Brain microvascular endothelial cell (primary cell): ENCODE results near the gene CNTRL.

Experiments used
- DNase-seq: peaks from one replicate; pipeline ENCODE4 v3.0.0-alpha.2; 2020
- H3K27ac ChIP-seq: fragments of 250-450 bp; sonication (Bioruptor Pico); 2 replicates; pipeline ENCODE4 v1.5.1; 2020; ENCODE audit warnings: mild to moderate bottlenecking, moderate library complexity
- H3K27me3 ChIP-seq: fragments of 250-450 bp; sonication (Bioruptor Pico); replicated peaks from 2 replicates; pipeline ENCODE4 v1.5.1; 2020; ENCODE audit warnings: mild to moderate bottlenecking
- H3K36me3 ChIP-seq: fragments of 250-450 bp; sonication (Bioruptor Pico); replicated peaks from 2 replicates; pipeline ENCODE4 v1.5.1; 2020; ENCODE audit warnings: mild to moderate bottlenecking
- H3K4me3 ChIP-seq: 2 replicates; pipeline ENCODE4 v1.5.1; 2011; ENCODE audit warnings: low read depth, mild to moderate bottlenecking, control low read depth, low read length, moderate library complexity
- CTCF ChIP-seq: IDR thresholded peaks from 2 replicates; pipeline ENCODE4 v1.5.1; 2011; ENCODE audit warnings: low read depth, mild to moderate bottlenecking, moderate library complexity, low read length, control low read depth, inconsistent platforms; ENCODE audit errors: missing control alignments
- in situ Hi-C: cut with HindIII; loops from 2 replicates; pipeline ENCODE4 v1.10.0; 2017; ENCODE audit warnings: low sequenced_read_pairs, low pct_ligation_motif_present

CNTRL gene

GRCh38 chr9:121185178-121185745 is 110.5 kb downstream of the CNTRL start:
- Histone ChIP-seq H3K36me3 (peaks cover 13% of the 10 kb centered on the region), H3K27ac (no peak overlapping the region)
- in situ Hi-C loops = no loop called here

GRCh38 chr9:121185774-121186403 is 111.1 kb downstream of the CNTRL start:
- Histone ChIP-seq H3K4me3 (no peak overlapping the region), H3K27me3 (no peaks in the 10 kb centered on the region), H3K27ac (no peak overlapping the region), H3K36me3 (peaks cover 11% of the 10 kb centered on the region)
- DNase-seq = no peak
- in situ Hi-C loops = no loop called here
- no peak for TF ChIP-seq CTCF

More at GRCh38 chr9:121185178-121185745, 110.5 kb downstream of the CNTRL start:
- Histone ChIP-seq H3K27me3 (no peaks in the 10 kb centered on the region), H3K4me3 (no peak overlapping the region)
- DNase-seq = no peak
- TF ChIP-seq CTCF = no peak

GRCh38 chr9:121187636-121188305 is 113.0 kb downstream of the CNTRL start:
- no peak for DNase-seq
- H3K27ac ChIP-seq = no peak overlapping the region
- TF ChIP-seq CTCF = no peak
- in situ Hi-C loops = no loop called here
- H3K36me3 ChIP-seq = no peaks in the 10 kb centered on the region
- H3K4me3 ChIP-seq = no peak overlapping the region
- H3K27me3 ChIP-seq = no peaks in the 10 kb centered on the region

GRCh38 chr9:121189006-121189405 is 114.3 kb downstream of the CNTRL start:
- H3K4me3 ChIP-seq = no peak overlapping the region
- no peaks in the 10 kb centered on the region for H3K27me3 ChIP-seq
- no peak overlapping the region for H3K27ac ChIP-seq
- no peak for TF ChIP-seq CTCF
- DNase-seq = no peak
- in situ Hi-C loops = no loop called here
- H3K36me3 ChIP-seq = no peaks in the 10 kb centered on the region

GRCh38 chr9:121189660-121190059 is 114.9 kb downstream of the CNTRL start:
- Histone ChIP-seq H3K27ac (no peak overlapping the region), H3K27me3 (no peaks in the 10 kb centered on the region), H3K36me3 (no peaks in the 10 kb centered on the region), H3K4me3 (no peak overlapping the region)
- TF ChIP-seq CTCF = no peak
- DNase-seq = no peak
- in situ Hi-C loops = no loop called here

- H3K4me3 ChIP-seq = no peak overlapping the region
These were observed 116.5 kb downstream of the CNTRL start for GRCh38 chr9:121191235-121191634.

More at GRCh38 chr9:121191235-121191634, 116.5 kb downstream of the CNTRL start:
- no peak overlapping the region for H3K27ac ChIP-seq
- H3K27me3 ChIP-seq = no peaks in the 10 kb centered on the region
- TF ChIP-seq CTCF = no peak
- in situ Hi-C loops = no loop called here
- no peak for DNase-seq
- no peaks in the 10 kb centered on the region for H3K36me3 ChIP-seq
